GM19099 (cell line): ENCODE results near the gene NFIC.

Experiments used
- POLR2A ChIP-seq: IDR thresholded peaks from 3 replicates; pipeline ENCODE4 v1.6.1; 2011; ENCODE audit warnings: low read depth; ENCODE audit not compliant: insufficient read length; ENCODE audit errors: extremely low read depth

The NFIC gene

GRCh38 chr19:3481241-3482090 lies 115.1 kb downstream of the NFIC start:
- no peak for TF ChIP-seq POLR2A

- no peak for TF ChIP-seq POLR2A
Measured at GRCh38 chr19:3482507-3483225, 116.3 kb downstream of the NFIC start.

GRCh38 chr19:3483226-3483628 lies 116.8 kb downstream of the NFIC start, which contains the start of gene SMIM44:
TSS of gene SMIM44 (minus strand) at chr19:3483441. CDS start at chr19:3483403, 38 bp downstream.
- TF ChIP-seq POLR2A: no peak

DNA sequence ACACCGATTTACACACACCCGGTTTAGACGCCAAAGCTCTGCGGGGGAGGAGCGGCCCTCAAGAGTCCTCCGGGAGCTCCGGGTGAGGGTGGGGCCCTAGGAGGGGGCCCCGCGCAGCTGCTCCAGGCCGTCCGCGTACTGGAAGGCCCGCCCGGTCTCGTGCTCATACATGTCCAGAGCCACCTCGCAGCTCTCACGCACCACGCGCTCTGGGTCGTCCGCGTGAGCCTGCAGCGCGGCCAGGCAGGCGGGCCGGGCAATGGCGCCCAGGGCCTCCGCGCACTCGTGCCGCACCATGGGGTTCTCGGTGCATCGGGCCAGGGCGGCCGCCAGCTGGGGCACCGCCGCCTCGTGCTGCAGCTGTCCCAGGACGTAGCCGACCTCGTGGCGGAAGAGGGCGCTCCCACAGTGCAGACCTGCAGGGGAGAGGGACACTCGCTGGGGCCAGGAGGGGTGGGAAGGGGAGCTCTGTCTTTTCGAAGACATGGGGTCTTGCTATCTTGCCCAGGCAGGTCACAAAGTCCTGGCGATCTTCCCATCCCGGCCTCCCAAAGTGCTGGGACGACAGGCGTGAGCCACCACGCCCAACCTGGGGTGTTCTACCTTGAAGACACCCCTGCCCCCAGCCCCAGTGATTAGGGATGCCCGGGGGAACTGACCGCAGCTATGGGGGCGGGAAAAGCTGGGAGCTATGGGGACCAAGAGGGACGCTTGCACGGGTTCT lies 125.2 kb downstream of the NFIC start:
- TF ChIP-seq POLR2A: no peak

- no peak for TF ChIP-seq POLR2A
Measured at GRCh38 chr19:3492131-3492839, 125.9 kb downstream of the NFIC start.

DNA sequence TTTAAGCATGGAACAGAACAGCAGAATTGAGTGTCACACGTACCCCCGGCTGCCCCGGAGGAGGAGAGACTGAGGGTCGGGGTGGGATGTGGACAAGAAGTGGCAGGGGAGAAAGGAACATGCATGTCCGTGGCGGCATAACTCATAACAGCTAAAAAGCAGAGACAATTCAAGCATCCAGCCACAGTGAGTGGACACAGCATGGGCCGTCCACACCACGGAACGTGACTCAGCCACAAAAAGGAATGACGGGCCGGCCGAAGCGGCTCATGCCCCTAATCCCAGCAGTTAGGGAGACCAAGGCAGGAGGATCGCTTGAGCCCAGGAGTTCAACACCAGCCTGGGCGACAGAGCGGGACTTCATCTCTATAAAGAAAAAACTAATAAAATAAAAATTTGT lies 126.5 kb downstream of the NFIC start:
- no peak for TF ChIP-seq POLR2A

GRCh38 chr19:3493651-3494050 lies 127.3 kb downstream of the NFIC start:
- no peak for TF ChIP-seq POLR2A

GRCh38 chr19:3494051-3494450 lies 127.7 kb downstream of the NFIC start:
- TF ChIP-seq POLR2A: no peak

DNA sequence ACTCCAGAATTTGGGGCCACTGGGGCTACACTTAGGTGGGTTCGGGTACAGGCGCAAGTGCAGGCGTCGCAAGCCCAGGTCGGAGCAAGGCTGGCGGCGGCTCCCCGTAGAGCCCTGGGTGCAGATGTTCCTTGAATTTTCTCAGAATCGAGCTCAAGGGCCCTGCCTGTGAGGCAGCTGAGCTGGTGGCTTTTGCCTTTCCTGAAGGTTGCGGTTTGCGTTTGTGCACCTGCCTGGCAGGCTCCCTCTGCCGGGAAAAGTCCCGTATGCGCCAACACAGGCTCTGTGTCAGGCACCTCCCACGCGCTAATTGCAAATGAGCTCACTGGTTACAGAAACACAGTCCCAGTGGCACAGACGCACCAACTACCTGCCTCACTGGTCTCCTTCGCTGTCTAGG lies 128.2 kb downstream of the NFIC start:
- no peak for TF ChIP-seq POLR2A

- no peak for TF ChIP-seq POLR2A
Measured at GRCh38 chr19:3496392-3497273, 130.2 kb downstream of the NFIC start.

GRCh38 chr19:3497757-3498520 lies 131.6 kb downstream of the NFIC start:
- TF ChIP-seq POLR2A: no peak

GRCh38 chr19:3499738-3500428 lies 133.5 kb downstream of the NFIC start:
- no peak for TF ChIP-seq POLR2A
